ENCODE results near the gene RMDN2. TPM values are rescaled to one million over a fixed set of nuclear protein-coding genes. Genes with fewer than 3 reads are reported as not detected.

RMDN2 gene
- 1 to 10 TPM; 2.8 to 3.2 TPM for total RNA-seq

- peaks cover 20% of the 10 kb centered on the region for H3K4me1 Mint-ChIP-seq
- peaks cover 4% of the 10 kb centered on the region for H3K36me3 Mint-ChIP-seq
- DNase-seq: peak; percentile 86
- peaks cover 4% of the 10 kb centered on the region for H3K27me3 Mint-ChIP-seq
- no peaks in the 10 kb centered on the region for H3K9me3 Mint-ChIP-seq
- peak within 1 kb of the TSS; percentile 79 for H3K4me3 Mint-ChIP-seq
- H3K27ac Mint-ChIP-seq: peak within 1 kb of the TSS; percentile 87
Observed at GRCh38 chr2:37925063-37925897, at the start of gene RMDN2. Gene RMDN2, plus strand, starts transcription at chr2:37925287. Its CDS starts 3,991 bp downstream, at chr2:37929278.

GRCh38 chr2:37875403-37875906 lies 49.6 kb upstream of the RMDN2 start:
- H3K4me1 Mint-ChIP-seq: peaks cover 27% of the 10 kb centered on the region

GRCh38 chr2:37876227-37876626 lies 48.9 kb upstream of the RMDN2 start:
- Mint-ChIP-seq H3K27me3 (peaks cover 15% of the 10 kb centered on the region), H3K9me3 (no peaks in the 10 kb centered on the region), H3K27ac (no peak overlapping the region), H3K36me3 (no peaks in the 10 kb centered on the region), H3K4me1 (peaks cover 25% of the 10 kb centered on the region), H3K4me3 (no peak overlapping the region)
- no peak for DNase-seq

More at GRCh38 chr2:37875403-37875906, 49.6 kb upstream of the RMDN2 start:
- Mint-ChIP-seq H3K4me3 (no peak overlapping the region), H3K27ac (no peak overlapping the region), H3K27me3 (peaks cover 7% of the 10 kb centered on the region), H3K36me3 (no peaks in the 10 kb centered on the region), H3K9me3 (no peaks in the 10 kb centered on the region)
- no peak for DNase-seq

- peak; percentile 18 for DNase-seq
- H3K4me3 Mint-ChIP-seq: no peak overlapping the region
- H3K36me3 Mint-ChIP-seq: no peaks in the 10 kb centered on the region
- H3K9me3 Mint-ChIP-seq: no peaks in the 10 kb centered on the region
- H3K27me3 Mint-ChIP-seq: peaks cover 20% of the 10 kb centered on the region
- peaks cover 16% of the 10 kb centered on the region for H3K4me1 Mint-ChIP-seq
- no peak overlapping the region for H3K27ac Mint-ChIP-seq
Observed at GRCh38 chr2:37877457-37878315, 47.4 kb upstream of the RMDN2 start.

GRCh38 chr2:37878536-37878935 lies 46.6 kb upstream of the RMDN2 start:
- Mint-ChIP-seq H3K4me1 (peaks cover 8% of the 10 kb centered on the region), H3K4me3 (no peak overlapping the region), H3K36me3 (no peaks in the 10 kb centered on the region), H3K27ac (no peak overlapping the region), H3K9me3 (no peaks in the 10 kb centered on the region), H3K27me3 (peaks cover 21% of the 10 kb centered on the region)
- DNase-seq: no peak

- no peak overlapping the region for H3K27ac Mint-ChIP-seq
- H3K27me3 Mint-ChIP-seq: peaks cover 23% of the 10 kb centered on the region
- no peaks in the 10 kb centered on the region for H3K36me3 Mint-ChIP-seq
- peaks cover 8% of the 10 kb centered on the region for H3K4me1 Mint-ChIP-seq
- H3K4me3 Mint-ChIP-seq: no peak overlapping the region
- no peaks in the 10 kb centered on the region for H3K9me3 Mint-ChIP-seq
- no peak for DNase-seq
Observed at GRCh38 chr2:37880551-37880950, 44.5 kb upstream of the RMDN2 start.

GRCh38 chr2:37881397-37881796 lies 43.7 kb upstream of the RMDN2 start:
- no peaks in the 10 kb centered on the region for H3K36me3 Mint-ChIP-seq
- H3K9me3 Mint-ChIP-seq: no peaks in the 10 kb centered on the region
- no peak overlapping the region for H3K27ac Mint-ChIP-seq
- peaks cover 24% of the 10 kb centered on the region for H3K27me3 Mint-ChIP-seq
- no peak overlapping the region for H3K4me3 Mint-ChIP-seq
- peaks cover 12% of the 10 kb centered on the region for H3K4me1 Mint-ChIP-seq
- no peak for DNase-seq

GRCh38 chr2:37882036-37882435 lies 43.1 kb upstream of the RMDN2 start:
- Mint-ChIP-seq H3K27ac (no peak overlapping the region), H3K9me3 (no peaks in the 10 kb centered on the region), H3K36me3 (no peaks in the 10 kb centered on the region), H3K4me1 (peaks cover 16% of the 10 kb centered on the region), H3K27me3 (peaks cover 24% of the 10 kb centered on the region), H3K4me3 (no peak overlapping the region)
- DNase-seq: no peak

GRCh38 chr2:37883518-37883917 lies 41.6 kb upstream of the RMDN2 start:
- H3K36me3 Mint-ChIP-seq: no peaks in the 10 kb centered on the region
- no peaks in the 10 kb centered on the region for H3K9me3 Mint-ChIP-seq
- no peak for DNase-seq
- H3K27ac Mint-ChIP-seq: no peak overlapping the region
- no peak overlapping the region for H3K4me3 Mint-ChIP-seq
- peaks cover 18% of the 10 kb centered on the region for H3K4me1 Mint-ChIP-seq
- peaks cover 28% of the 10 kb centered on the region for H3K27me3 Mint-ChIP-seq

- Mint-ChIP-seq H3K27ac (no peak overlapping the region), H3K4me3 (no peak overlapping the region), H3K27me3 (peaks cover 30% of the 10 kb centered on the region), H3K36me3 (no peaks in the 10 kb centered on the region), H3K9me3 (no peaks in the 10 kb centered on the region), H3K4me1 (peaks cover 17% of the 10 kb centered on the region)
- DNase-seq: no peak
Observed at GRCh38 chr2:37885329-37885993, 39.6 kb upstream of the RMDN2 start.

GRCh38 chr2:37886745-37887144 lies 38.3 kb upstream of the RMDN2 start:
- no peaks in the 10 kb centered on the region for H3K36me3 Mint-ChIP-seq
- peaks cover 26% of the 10 kb centered on the region for H3K4me1 Mint-ChIP-seq
- no peak overlapping the region for H3K4me3 Mint-ChIP-seq
- DNase-seq: no peak
- H3K27ac Mint-ChIP-seq: no peak overlapping the region
- no peaks in the 10 kb centered on the region for H3K9me3 Mint-ChIP-seq
- peaks cover 20% of the 10 kb centered on the region for H3K27me3 Mint-ChIP-seq

GRCh38 chr2:37887286-37887685 lies 37.8 kb upstream of the RMDN2 start:
- DNase-seq: no peak
- Mint-ChIP-seq H3K4me1 (peaks cover 26% of the 10 kb centered on the region), H3K27me3 (peaks cover 20% of the 10 kb centered on the region), H3K27ac (no peak overlapping the region), H3K36me3 (no peaks in the 10 kb centered on the region), H3K4me3 (no peak overlapping the region), H3K9me3 (no peaks in the 10 kb centered on the region)

- Mint-ChIP-seq H3K27ac (no peak overlapping the region), H3K4me3 (no peak overlapping the region), H3K4me1 (peaks cover 40% of the 10 kb centered on the region), H3K36me3 (no peaks in the 10 kb centered on the region), H3K9me3 (no peaks in the 10 kb centered on the region), H3K27me3 (peaks cover 8% of the 10 kb centered on the region)
- DNase-seq: peak; percentile 63
Observed at GRCh38 chr2:37890893-37891495, 34.1 kb upstream of the RMDN2 start.

- no peak for DNase-seq
- H3K36me3 Mint-ChIP-seq: no peaks in the 10 kb centered on the region
- peak overlapping the region; percentile 0 for H3K27ac Mint-ChIP-seq
- H3K27me3 Mint-ChIP-seq: peaks cover 8% of the 10 kb centered on the region
- no peaks in the 10 kb centered on the region for H3K9me3 Mint-ChIP-seq
- no peak overlapping the region for H3K4me3 Mint-ChIP-seq
- peaks cover 33% of the 10 kb centered on the region for H3K4me1 Mint-ChIP-seq
Observed at GRCh38 chr2:37891846-37892435, 33.1 kb upstream of the RMDN2 start.

All from activated naive CD8-positive, alpha-beta T cell treated with anti-CD3 and anti-CD28 coated beads for 36 hours (primary cell).